IMR-90 (cell line): ENCODE data around the gene NTM. TPM values are rescaled to one million over a fixed set of nuclear protein-coding genes. Genes with fewer than 3 reads are reported as not detected.

Source experiments
- ATAC-seq: fragments of 200-7000 bp; cut with Tn5 transposase; 2 replicates; pipeline ENCODE4 v1.9.1; 2020; ENCODE audit warnings: low read depth, mild to moderate bottlenecking, moderate library complexity
- BruUV-seq: library from RNA; stranded (reverse); fragments of 400-500 nt; replicated peaks from 2 replicates; lab custom pipeline; 2021; lab: Mats Ljungman, UMichigan
- CTCF ChIA-PET: fragments of 300-600 bp; formaldehyde crosslinking; extraction: SDS; loops from one replicate; lab custom pipeline; 2021; ENCODE audit warnings: antibody characterized with exemption; lab: Yijun Ruan, JAX
- POLR2A ChIA-PET: fragments of 300-600 bp; sonication (Branson Sonifier 250); formaldehyde crosslinking; loops from one replicate; lab custom pipeline; 2022; ENCODE audit warnings: antibody characterized with exemption; ENCODE audit not compliant: unreplicated experiment; lab: Charles Lee
- DNase-seq: peaks from one replicate; pipeline ENCODE4 v3.0.0; 2013
- H2AFZ ChIP-seq: replicated peaks from 2 replicates; pipeline ENCODE3; 2013; ENCODE audit warnings: low read length, mild to moderate bottlenecking; ENCODE audit not compliant: poor library complexity
- H2AK5ac ChIP-seq: 2 replicates; pipeline ENCODE4 v1.6.1; 2013; ENCODE audit warnings: low read depth, low read length, inconsistent platforms
- H2AK9ac ChIP-seq: replicated peaks from 2 replicates; pipeline ENCODE3; 2013; ENCODE audit warnings: mild to moderate bottlenecking, low read depth, low read length, moderate library complexity; ENCODE audit not compliant: poor library complexity
- H2BK120ac ChIP-seq: 2 replicates; pipeline ENCODE4 v1.6.1; 2013; ENCODE audit warnings: low read depth, low read length, inconsistent platforms
- H2BK15ac ChIP-seq: 3 replicates; pipeline ENCODE4 v1.6.1; 2013; ENCODE audit warnings: low read depth, low read length, inconsistent platforms
- H2BK20ac ChIP-seq: 2 replicates; pipeline ENCODE4 v1.6.1; 2013; ENCODE audit warnings: low read depth, mild to moderate bottlenecking, inconsistent platforms, low read length, moderate library complexity
- H2BK5ac ChIP-seq: 2 replicates; pipeline ENCODE4 v1.6.1; 2013; ENCODE audit warnings: mild to moderate bottlenecking, low read depth, low read length, inconsistent platforms; ENCODE audit not compliant: poor library complexity, severe bottlenecking
- H3K14ac ChIP-seq: replicated peaks from 2 replicates; pipeline ENCODE4 v1.6.1; 2013; ENCODE audit warnings: low read depth, low read length, inconsistent platforms
- H3K18ac ChIP-seq: 2 replicates; pipeline ENCODE4 v1.6.1; 2013; ENCODE audit warnings: low read depth, low read length, control low read depth
- H3K23ac ChIP-seq: 2 replicates; pipeline ENCODE4 v1.6.1; 2013; ENCODE audit warnings: low read depth, low read length, inconsistent platforms
- H3K27ac ChIP-seq: 2 replicates; pipeline ENCODE4 v1.5.1; 2013; ENCODE audit warnings: mild to moderate bottlenecking, control low read depth, low read length; ENCODE audit not compliant: insufficient read depth
- H3K27me3 ChIP-seq: 2 replicates; pipeline ENCODE4 v1.6.1; 2013; ENCODE audit warnings: low read length; ENCODE audit not compliant: control insufficient read depth, insufficient read depth
- H3K36me3 ChIP-seq: 2 replicates; pipeline ENCODE4 v1.6.1; 2013; ENCODE audit warnings: low read length, mixed read lengths; ENCODE audit not compliant: control insufficient read depth, insufficient read depth
- H3K4ac ChIP-seq: 2 replicates; pipeline ENCODE4 v1.6.1; 2013; ENCODE audit warnings: low read depth, low read length, inconsistent platforms
- H3K4me1 ChIP-seq: 2 replicates; pipeline ENCODE4 v1.6.1; 2013; ENCODE audit warnings: low read length, mixed read lengths; ENCODE audit not compliant: control insufficient read depth, insufficient read depth
- H3K4me2 ChIP-seq: 2 replicates; pipeline ENCODE4 v1.6.1; 2013; ENCODE audit warnings: low read depth, mild to moderate bottlenecking, control low read depth, low read length, moderate library complexity
- H3K4me3 ChIP-seq: 2 replicates; pipeline ENCODE4 v1.5.1; 2013; ENCODE audit warnings: low read depth, mild to moderate bottlenecking, control low read depth, low read length, moderate library complexity; ENCODE audit not compliant: insufficient read depth
- H3K56ac ChIP-seq: 2 replicates; pipeline ENCODE4 v1.6.1; 2013; ENCODE audit warnings: low read length, inconsistent platforms; ENCODE audit not compliant: insufficient read depth; ENCODE audit errors: extremely low read depth
- H3K79me1 ChIP-seq, 2 experiments: 2 replicates each; pipeline ENCODE4 v1.6.1; 2013; ENCODE audit warnings: low read length in 2 of 2, inconsistent platforms in 1 of 2, low read depth in 1 of 2
- H3K9ac ChIP-seq: 2 replicates; pipeline ENCODE4 v1.6.1; 2013; ENCODE audit warnings: low read depth, low read length, control low read depth
- H3K9me1 ChIP-seq: 2 replicates; pipeline ENCODE4 v1.6.1; 2013; ENCODE audit warnings: low read length, inconsistent platforms; ENCODE audit not compliant: insufficient read depth
- H3K9me3 ChIP-seq: 2 replicates; pipeline ENCODE4 v1.6.1; 2013; ENCODE audit warnings: low read length; ENCODE audit not compliant: control insufficient read depth, insufficient read depth
- H4K20me1 ChIP-seq: 2 replicates; pipeline ENCODE4 v1.6.1; 2013; ENCODE audit warnings: low read length, inconsistent platforms; ENCODE audit not compliant: insufficient read depth
- H4K5ac ChIP-seq: 2 replicates; pipeline ENCODE4 v1.6.1; 2013; ENCODE audit warnings: mild to moderate bottlenecking, low read depth, low read length, control low read depth
- H4K8ac ChIP-seq, 2 experiments: 2 replicates each; pipeline ENCODE4 v1.6.1; 2013; ENCODE audit warnings: low read depth in 2 of 2, low read length in 2 of 2, control low read depth in 1 of 2, inconsistent platforms in 1 of 2
- H4K91ac ChIP-seq: 2 replicates; pipeline ENCODE4 v1.6.1; 2013; ENCODE audit warnings: low read depth, low read length, inconsistent platforms; ENCODE audit not compliant: insufficient read depth
- CEBPB ChIP-seq: IDR thresholded peaks from 2 replicates; pipeline ENCODE4 v1.6.1; 2012; ENCODE audit warnings: low read depth, low read length, improper control_type of control experiment
- ELK1 ChIP-seq: fragments of 150-350 bp; IDR thresholded peaks from 2 replicates; pipeline ENCODE4 v1.6.1; 2016; ENCODE audit warnings: low read depth, mild to moderate bottlenecking, low read length, moderate library complexity, borderline replicate concordance
- FOS ChIP-seq: fragments of 150-350 bp; IDR thresholded peaks from 2 replicates; pipeline ENCODE4 v1.6.1; 2016; ENCODE audit warnings: low read depth, low read length
- MAFK ChIP-seq: IDR thresholded peaks from 2 replicates; pipeline ENCODE4 v1.6.1; 2012; ENCODE audit warnings: low read depth, low read length, improper control_type of control experiment
- MAZ ChIP-seq: IDR thresholded peaks from 2 replicates; pipeline ENCODE4 v1.6.1; 2012; ENCODE audit warnings: low read depth, mild to moderate bottlenecking, low read length, improper control_type of control experiment, moderate library complexity, borderline replicate concordance
- MXI1 ChIP-seq: IDR thresholded peaks from 2 replicates; pipeline ENCODE4 v1.6.1; 2012; ENCODE audit warnings: low read depth, mild to moderate bottlenecking, low read length, moderate library complexity, borderline replicate concordance
- NFE2L2 ChIP-seq: fragments of 150-350 bp; IDR thresholded peaks from 2 replicates; pipeline ENCODE4 v1.6.1; 2016; ENCODE audit warnings: low read depth, mild to moderate bottlenecking, low read length
- POLR2A ChIP-seq: IDR thresholded peaks from 2 replicates; pipeline ENCODE4 v1.6.1; 2012; ENCODE audit warnings: mild to moderate bottlenecking, low read depth, low read length
- RAD21 ChIP-seq: IDR thresholded peaks from 2 replicates; pipeline ENCODE4 v1.6.1; 2012; ENCODE audit warnings: low read length, improper control_type of control experiment
- RCOR1 ChIP-seq: IDR thresholded peaks from 2 replicates; pipeline ENCODE4 v1.6.1; 2012; ENCODE audit warnings: mild to moderate bottlenecking, low read length, improper control_type of control experiment; ENCODE audit not compliant: insufficient replicate concordance
- RFX5 ChIP-seq: IDR thresholded peaks from 2 replicates; pipeline ENCODE4 v1.8.0; 2012; ENCODE audit warnings: low read depth, mild to moderate bottlenecking, low read length, moderate library complexity
- SMC3 ChIP-seq: fragments of 150-350 bp; IDR thresholded peaks from 2 replicates; pipeline ENCODE4 v1.6.1; 2016; ENCODE audit warnings: low read depth, mild to moderate bottlenecking, antibody characterized with exemption, low read length, moderate library complexity
- USF2 ChIP-seq: fragments of 150-350 bp; IDR thresholded peaks from 2 replicates; pipeline ENCODE4 v1.6.1; 2017; ENCODE audit warnings: mild to moderate bottlenecking, antibody characterized with exemption, low read length, low read depth
- WGBS, 2 experiments: methylation state at CpG; one replicate each; pipeline versions ENCODE4 v1.1.5 to v1.1.7; 2013; ENCODE audit warnings: missing lambda C conversion rate in 2 of 2; ENCODE audit not compliant: insufficient read length in 1 of 2; ENCODE audit errors: extremely low coverage in 2 of 2; 5-methylcytosine and 5-hydroxymethylcytosine counted together
- dilution Hi-C: fragments of 300-500 bp; cut with HindIII; formaldehyde crosslinking; loops from one replicate; pipeline ENCODE4 v1.14.3; 2018; ENCODE audit warnings: low sequenced_read_pairs; ENCODE audit not compliant: unreplicated experiment
- in situ Hi-C: fragments of 300-500 bp; cut with MboI; formaldehyde crosslinking; loops from 3 replicates; pipeline ENCODE4 v1.14.3; 2019; ENCODE audit warnings: low sequenced_read_pairs, inconsistent platforms, mixed read lengths
- intact Hi-C: fragments of 100-400 bp; cut with micrococcal nuclease; formaldehyde crosslinking; loops from 2 replicates; pipeline ENCODE4 v1.10.0; 2022
- polyA plus RNA-seq, 3 experiments: library from polyadenylated mRNA; depleted of rRNA; stranded (reverse); fragments of >200 nt; gene quantifications; 2 replicates each; pipeline ENCODE4 v1.2.3, GENCODE V29; 2012; ENCODE audit warnings: low replicate concordance in 1 of 3
- total RNA-seq: library from RNA; depleted of rRNA; stranded (reverse); fragments of >200 nt; gene quantifications from 2 replicates; pipeline ENCODE4 v1.2.3, GENCODE V29; 2012
- TF ChIP-seq, protein P1 (sequence below): conservative IDR thresholded peaks from 2 replicates; pipeline ENCODE4 v1.5.1; 2012; ENCODE audit warnings: mild to moderate bottlenecking, low read depth, low read length, improper control_type of control experiment

The NTM gene
- total and polyA plus RNA-seq, 2 of the 4 experiments (the other 2 are of a cell fraction): 19.5 to 25.5 TPM

- intact Hi-C loops: no loop called here
- no peak for ATAC-seq
Observed at GRCh38 chr11:131428853-131429252, 58.4 kb downstream of the NTM start.

More at GRCh38 chr11:131428853-131429252, 58.4 kb downstream of the NTM start:
- BruUV-seq: no TSS peak
- Histone ChIP-seq H3K14ac (no peak overlapping the region), H4K5ac (no peak overlapping the region), H3K79me1 (no peaks in the 10 kb centered on the region), H2BK15ac (no peak overlapping the region), H2AFZ (no peak overlapping the region), H3K27me3 (no peaks in the 10 kb centered on the region), H4K20me1 (no peaks in the 10 kb centered on the region), H3K23ac (no peak overlapping the region), H3K4me3 (no peak overlapping the region), H3K4ac (no peak overlapping the region), H4K91ac (no peak overlapping the region), H4K8ac (no peak overlapping the region), H3K56ac (no peak overlapping the region), H3K9me3 (no peaks in the 10 kb centered on the region), H2BK120ac (no peak overlapping the region), H3K9ac (no peak overlapping the region), H2BK5ac (no peak overlapping the region), H3K27ac (no peak overlapping the region), H3K4me2 (no peak overlapping the region), H2BK20ac (no peak overlapping the region), H2AK9ac (no peak overlapping the region), H2AK5ac (no peak overlapping the region), H3K4me1 (no peaks in the 10 kb centered on the region), H3K36me3 (no peaks in the 10 kb centered on the region), H3K9me1 (no peaks in the 10 kb centered on the region), H3K18ac (no peak overlapping the region)
- in situ Hi-C loops: no loop called here
- DNase-seq: no peak
- dilution Hi-C loops: no loop called here
- no peak for TF ChIP-seq MXI1
- TF ChIP-seq RAD21: no peak
- no peak for TF ChIP-seq MAFK
- TF ChIP-seq USF2: no peak
- no peak for TF ChIP-seq POLR2A
- TF ChIP-seq, protein P1, sequence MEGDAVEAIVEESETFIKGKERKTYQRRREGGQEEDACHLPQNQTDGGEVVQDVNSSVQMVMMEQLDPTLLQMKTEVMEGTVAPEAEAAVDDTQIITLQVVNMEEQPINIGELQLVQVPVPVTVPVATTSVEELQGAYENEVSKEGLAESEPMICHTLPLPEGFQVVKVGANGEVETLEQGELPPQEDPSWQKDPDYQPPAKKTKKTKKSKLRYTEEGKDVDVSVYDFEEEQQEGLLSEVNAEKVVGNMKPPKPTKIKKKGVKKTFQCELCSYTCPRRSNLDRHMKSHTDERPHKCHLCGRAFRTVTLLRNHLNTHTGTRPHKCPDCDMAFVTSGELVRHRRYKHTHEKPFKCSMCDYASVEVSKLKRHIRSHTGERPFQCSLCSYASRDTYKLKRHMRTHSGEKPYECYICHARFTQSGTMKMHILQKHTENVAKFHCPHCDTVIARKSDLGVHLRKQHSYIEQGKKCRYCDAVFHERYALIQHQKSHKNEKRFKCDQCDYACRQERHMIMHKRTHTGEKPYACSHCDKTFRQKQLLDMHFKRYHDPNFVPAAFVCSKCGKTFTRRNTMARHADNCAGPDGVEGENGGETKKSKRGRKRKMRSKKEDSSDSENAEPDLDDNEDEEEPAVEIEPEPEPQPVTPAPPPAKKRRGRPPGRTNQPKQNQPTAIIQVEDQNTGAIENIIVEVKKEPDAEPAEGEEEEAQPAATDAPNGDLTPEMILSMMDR: no peak
- TF ChIP-seq RCOR1: no peak
- TF ChIP-seq SMC3: no peak
- no peak for TF ChIP-seq MAZ
- no peak for TF ChIP-seq CEBPB
- TF ChIP-seq NFE2L2: no peak
- TF ChIP-seq FOS: no peak
- TF ChIP-seq RFX5: no peak
- TF ChIP-seq ELK1: no peak
- ChIA-PET CTCF (no interaction called here), POLR2A (interaction anchor here (0.7 kb wide), 1 partner anchor 279 kb away, joined by 10 read pairs; no protein-coding TSS in a partner anchor)
- WGBS, 2 experiments: 61% methylated on average over 4 of the region's 5 CpGs; no CpG with 5 or more reads in 1 of the 2 experiments
